Activated T-cell treated with anti-CD3 and anti-CD28 coated beads, Interleukin-2, amount 50 U/mL, for 24 hours (primary cell): ENCODE results near the gene PROCA1.

Source experiments
- DNase-seq: peaks from one replicate; pipeline ENCODE4 v3.0.0-alpha.2; 2020
- H3K27ac Mint-ChIP-seq: 2 replicates; pipeline ENCODE4 v1.8.0; 2020; ENCODE audit warnings: mild to moderate bottlenecking, mixed read lengths
- H3K27me3 Mint-ChIP-seq: 2 replicates; pipeline ENCODE4 v1.8.0; 2020; ENCODE audit warnings: mixed read lengths
- H3K36me3 Mint-ChIP-seq: 2 replicates; pipeline ENCODE4 v1.8.0; 2020; ENCODE audit warnings: low read depth, mixed read lengths
- H3K4me1 Mint-ChIP-seq: 2 replicates; pipeline ENCODE4 v1.8.0; 2020; ENCODE audit warnings: low read depth, mixed read lengths
- H3K4me3 Mint-ChIP-seq: 2 replicates; pipeline ENCODE4 v1.8.0; 2020; ENCODE audit warnings: mild to moderate bottlenecking, moderate library complexity, mixed read lengths
- H3K9me3 Mint-ChIP-seq: 2 replicates; pipeline ENCODE4 v1.8.0; 2020; ENCODE audit warnings: mixed read lengths

PROCA1 gene

DNA sequence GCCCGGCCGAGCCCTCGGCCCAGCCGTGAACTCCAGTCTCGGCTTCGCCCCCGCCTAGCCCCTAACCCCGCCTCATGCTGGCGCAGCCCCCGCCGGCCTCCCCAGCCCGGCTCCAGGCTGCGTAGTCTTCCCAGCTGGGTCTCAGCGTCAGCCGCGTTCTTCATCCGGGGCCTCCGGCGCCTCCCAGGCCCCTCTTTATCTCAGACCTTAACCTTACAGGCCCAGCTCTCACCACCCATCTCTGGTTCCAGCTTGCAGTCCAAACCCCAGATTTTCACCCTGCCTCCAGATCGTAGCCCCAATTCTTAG is at the start of gene PROCA1:
Gene PROCA1 (minus strand): TSS at position 166 of the 309 bp plus-strand sequence. CDS start 228 bp downstream, outside the sequence.
- peaks cover 22% of the 10 kb centered on the region for H3K4me1 Mint-ChIP-seq
- H3K27ac Mint-ChIP-seq, result peak within 1 kb of the TSS; percentile 88
- no peak for DNase-seq
- peaks cover 31% of the 10 kb centered on the region for H3K27me3 Mint-ChIP-seq
- H3K4me3 Mint-ChIP-seq, result peak within 1 kb of the TSS; percentile 80
- no peaks in the 10 kb centered on the region for H3K9me3 Mint-ChIP-seq
- H3K36me3 Mint-ChIP-seq, result peaks cover 11% of the 10 kb centered on the region

DNA sequence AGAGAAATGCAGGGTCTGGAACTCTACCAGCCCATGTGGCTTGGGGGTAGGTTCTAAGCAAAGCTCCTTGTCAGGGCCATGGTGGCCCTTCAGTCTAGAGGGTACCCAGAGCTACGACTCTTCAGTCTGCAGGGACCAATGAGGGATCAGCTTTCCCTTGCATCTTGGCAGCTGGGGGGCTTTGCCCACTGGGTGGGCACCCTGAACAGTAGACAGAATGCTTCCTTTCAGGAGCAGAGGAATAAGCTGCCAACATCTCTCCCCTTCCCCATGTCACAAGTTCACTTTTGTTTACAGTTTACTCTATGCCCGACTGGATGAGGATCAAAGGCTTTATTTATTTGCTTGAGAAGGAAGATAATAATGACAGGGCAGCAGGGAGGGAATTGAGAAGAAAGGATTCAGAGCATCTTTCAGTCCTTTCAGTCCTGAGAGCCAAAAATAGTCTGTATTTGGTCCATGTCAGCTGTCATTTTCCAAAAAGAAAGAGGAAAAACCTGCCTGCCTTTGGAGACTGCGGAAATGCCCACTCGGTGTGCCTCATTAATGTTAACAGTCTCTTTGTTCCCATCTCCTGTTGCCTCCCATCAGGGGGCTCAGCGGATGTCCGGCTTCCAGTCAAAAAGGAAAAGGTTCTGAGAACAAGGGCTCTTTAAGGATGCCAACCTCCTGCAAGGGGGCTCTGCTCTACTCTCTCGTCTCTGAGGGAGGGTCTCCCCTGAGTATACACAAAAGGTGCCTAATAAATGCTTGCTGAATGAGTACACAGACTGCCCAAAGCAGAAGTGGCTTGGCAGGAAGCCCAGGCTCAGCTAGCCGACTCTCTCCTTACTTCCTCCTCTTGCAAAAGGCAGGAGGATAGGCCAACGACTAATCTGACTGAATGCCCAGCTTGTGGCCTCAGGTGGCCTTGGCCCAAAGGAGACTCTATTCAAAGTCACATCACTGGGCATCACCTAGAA is 49.2 kb upstream of the PROCA1 start:
- DNase-seq, result no peak
- Mint-ChIP-seq H3K36me3 (peaks cover 84% of the 10 kb centered on the region), H3K27ac (peak overlapping the region; percentile 72), H3K4me3 (no peak overlapping the region), H3K4me1 (peaks cover 23% of the 10 kb centered on the region), H3K27me3 (no peaks in the 10 kb centered on the region), H3K9me3 (no peaks in the 10 kb centered on the region)

DNA sequence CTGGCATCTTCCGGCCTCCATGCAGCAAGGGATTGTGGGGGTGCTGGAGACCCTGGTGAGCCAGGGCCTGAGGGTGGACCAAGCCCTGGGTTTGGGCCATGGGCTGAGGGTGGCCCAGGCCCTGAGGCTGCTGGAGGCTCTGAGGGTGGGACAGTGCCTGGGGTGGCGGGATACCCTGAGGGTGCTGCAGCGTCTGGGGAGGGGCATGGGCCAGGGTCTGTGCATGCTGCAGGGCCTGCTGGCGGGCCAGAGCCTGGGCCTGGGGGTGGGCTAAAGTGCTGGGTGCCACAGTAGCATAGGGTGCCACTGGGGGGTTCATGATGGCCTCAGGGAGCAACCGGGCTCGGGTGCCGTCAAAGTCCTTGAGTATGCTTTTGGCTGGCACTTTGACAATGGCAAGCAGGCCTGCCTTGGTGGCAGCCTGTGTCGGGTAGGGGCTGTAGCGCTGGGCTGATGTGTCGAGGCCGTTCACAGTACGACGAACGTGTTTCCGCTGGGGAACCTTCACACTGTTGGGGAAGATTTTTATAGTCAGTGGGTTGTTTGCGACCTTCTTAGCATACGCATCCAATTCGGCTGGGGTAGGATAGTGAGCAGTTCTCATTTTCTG is 47.7 kb upstream of the PROCA1 start:
- no peak for DNase-seq
- Mint-ChIP-seq H3K9me3 (no peaks in the 10 kb centered on the region), H3K27ac (peak overlapping the region; percentile 84), H3K4me1 (peaks cover 17% of the 10 kb centered on the region), H3K4me3 (no peak overlapping the region), H3K27me3 (no peaks in the 10 kb centered on the region), H3K36me3 (peaks cover 84% of the 10 kb centered on the region)

GRCh38 chr17:28758411-28759121 is 46.9 kb upstream of the PROCA1 start:
- H3K4me1 Mint-ChIP-seq, result peaks cover 13% of the 10 kb centered on the region
- H3K36me3 Mint-ChIP-seq, result peaks cover 81% of the 10 kb centered on the region

DNA sequence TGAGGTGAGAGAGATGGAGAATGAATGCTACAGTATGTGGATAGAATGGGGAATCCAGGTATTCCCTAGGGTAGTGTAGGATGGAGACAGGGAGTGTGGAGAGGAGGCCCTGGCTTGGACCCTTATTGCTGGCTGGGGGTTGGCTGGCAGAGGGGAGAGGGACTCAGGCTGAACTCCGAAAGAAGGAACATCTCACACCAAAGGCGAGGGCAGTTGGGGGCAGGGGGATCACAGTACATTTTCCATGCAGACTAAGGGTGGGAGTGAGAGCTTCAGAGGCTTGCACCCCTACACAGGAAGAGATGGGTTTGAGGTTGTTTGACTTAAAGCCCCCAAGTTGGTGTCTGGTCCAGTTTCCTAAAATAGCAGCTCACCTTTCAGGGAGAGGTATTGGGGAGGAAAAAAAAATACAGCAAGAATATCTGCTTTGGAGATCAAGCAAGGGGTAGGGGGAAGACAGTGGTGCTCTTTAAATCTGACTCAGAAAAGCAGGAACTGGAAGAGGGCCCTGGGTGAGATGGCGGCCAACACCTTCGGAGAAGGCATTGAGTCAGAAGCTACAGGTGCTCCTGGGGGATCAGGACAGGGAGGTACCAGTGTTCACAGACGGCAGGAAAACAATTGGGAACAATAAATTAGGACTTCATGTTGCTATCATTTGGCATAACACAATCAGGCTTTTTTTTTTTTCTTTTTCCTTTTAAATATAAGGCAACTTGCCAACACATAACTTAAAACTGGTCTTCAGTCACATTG is 44.5 kb upstream of the PROCA1 start:
- Mint-ChIP-seq H3K27ac (peak overlapping the region; percentile 62), H3K4me3 (no peak overlapping the region), H3K27me3 (no peaks in the 10 kb centered on the region), H3K4me1 (peaks cover 3% of the 10 kb centered on the region), H3K36me3 (peaks cover 79% of the 10 kb centered on the region), H3K9me3 (no peaks in the 10 kb centered on the region)
- no peak for DNase-seq

More at GRCh38 chr17:28758411-28759121, 46.9 kb upstream of the PROCA1 start:
- H3K27ac Mint-ChIP-seq, result peak overlapping the region; percentile 84
- no peak overlapping the region for H3K4me3 Mint-ChIP-seq
- no peaks in the 10 kb centered on the region for H3K9me3 Mint-ChIP-seq
- no peaks in the 10 kb centered on the region for H3K27me3 Mint-ChIP-seq
- DNase-seq, result no peak

- peaks cover 79% of the 10 kb centered on the region for H3K36me3 Mint-ChIP-seq
- no peak for DNase-seq
- no peaks in the 10 kb centered on the region for H3K27me3 Mint-ChIP-seq
- H3K9me3 Mint-ChIP-seq, result no peaks in the 10 kb centered on the region
- no peak overlapping the region for H3K4me3 Mint-ChIP-seq
- peak overlapping the region; percentile 59 for H3K27ac Mint-ChIP-seq
- H3K4me1 Mint-ChIP-seq, result peaks cover 5% of the 10 kb centered on the region
Measured at GRCh38 chr17:28755486-28755885, 43.8 kb upstream of the PROCA1 start.

DNA sequence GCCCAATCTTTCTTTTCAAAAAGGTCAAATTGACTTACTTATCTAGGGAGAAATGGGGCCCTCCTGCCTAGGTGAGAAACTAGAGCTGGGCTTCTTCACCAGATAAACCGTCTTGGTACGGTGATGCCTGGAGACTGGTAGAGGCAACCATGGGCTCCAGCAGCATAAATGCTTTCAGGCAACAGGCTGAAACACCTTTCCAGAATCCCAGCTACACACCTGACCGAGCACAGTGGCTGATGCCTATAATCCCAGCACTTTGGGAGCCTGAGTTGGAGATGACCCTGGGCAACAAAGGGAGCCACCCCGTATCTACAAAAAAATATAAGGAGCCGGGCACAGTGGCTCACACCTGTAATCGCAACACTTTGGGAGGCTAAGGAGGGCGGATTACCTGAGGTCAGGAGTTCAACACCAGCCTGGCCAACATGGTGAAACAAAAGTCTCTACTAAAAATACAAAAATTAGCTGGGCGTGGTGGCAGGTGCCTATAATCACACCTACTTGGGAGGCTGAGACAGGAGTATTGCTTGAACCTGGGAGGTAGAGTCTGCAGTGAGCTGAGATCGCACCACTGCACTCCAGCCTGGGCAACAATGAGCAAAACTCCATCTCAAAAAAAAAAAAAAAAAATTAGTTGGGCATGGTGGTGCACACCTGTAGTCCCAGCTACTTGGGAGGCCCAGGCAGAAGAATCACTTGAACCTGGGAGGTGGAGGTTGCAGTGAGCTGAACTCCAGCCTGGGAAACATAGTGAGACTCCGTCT is 40.1 kb upstream of the PROCA1 start:
- Mint-ChIP-seq H3K4me1 (peaks cover 36% of the 10 kb centered on the region), H3K27me3 (no peaks in the 10 kb centered on the region), H3K36me3 (peaks cover 79% of the 10 kb centered on the region), H3K9me3 (no peaks in the 10 kb centered on the region), H3K4me3 (no peak overlapping the region), H3K27ac (peak overlapping the region; percentile 26)
- DNase-seq, result no peak

DNA sequence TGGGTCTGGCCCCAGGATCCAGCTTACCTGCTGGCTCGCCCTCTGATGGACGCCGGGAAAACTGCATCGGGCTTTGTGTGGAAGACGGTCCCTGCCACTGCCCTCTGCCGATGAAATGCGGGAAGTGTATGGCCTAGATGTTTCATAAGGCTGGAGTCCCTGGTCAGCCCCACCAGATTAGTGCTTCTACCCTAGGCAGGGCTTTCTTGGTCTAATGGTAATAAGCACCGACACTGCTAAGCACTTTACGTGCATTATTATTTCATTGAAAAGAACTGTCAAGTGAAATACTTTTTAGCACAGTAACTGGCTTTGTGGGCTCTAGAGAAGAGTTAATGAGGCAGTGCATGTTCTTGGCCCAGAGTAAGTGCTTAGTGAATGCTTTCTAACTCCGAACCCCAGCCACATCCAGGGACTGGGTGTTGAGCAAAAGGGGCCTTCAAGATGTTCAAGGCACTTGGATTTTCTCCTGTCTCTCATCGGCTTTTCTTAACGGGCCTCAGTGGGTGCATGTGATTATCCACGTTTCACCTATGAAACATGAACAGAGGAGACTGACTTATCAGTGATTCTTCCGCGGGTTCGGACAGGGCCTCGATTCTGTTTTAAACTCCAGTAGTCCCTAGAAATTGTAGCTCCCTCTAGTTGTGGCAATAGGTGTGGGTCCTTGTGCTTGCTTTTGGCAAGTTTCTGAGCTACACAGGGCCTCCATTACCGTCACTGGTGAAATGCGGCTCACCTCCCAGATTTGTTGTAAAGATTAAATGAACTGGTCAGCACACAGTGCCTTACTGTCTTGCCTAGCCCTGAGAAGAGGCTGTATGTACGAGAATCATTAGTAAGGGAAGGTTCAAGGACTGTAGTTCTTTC is 38.7 kb upstream of the PROCA1 start:
- H3K27me3 Mint-ChIP-seq, result no peaks in the 10 kb centered on the region
- peak; percentile 89 for DNase-seq
- no peaks in the 10 kb centered on the region for H3K9me3 Mint-ChIP-seq
- H3K4me3 Mint-ChIP-seq, result peak overlapping the region; percentile 51
- H3K27ac Mint-ChIP-seq, result peak overlapping the region; percentile 80
- peaks cover 49% of the 10 kb centered on the region for H3K4me1 Mint-ChIP-seq
- peaks cover 82% of the 10 kb centered on the region for H3K36me3 Mint-ChIP-seq

- peaks cover 49% of the 10 kb centered on the region for H3K4me1 Mint-ChIP-seq
- DNase-seq, result no peak
- H3K4me3 Mint-ChIP-seq, result peak overlapping the region; percentile 51
- H3K9me3 Mint-ChIP-seq, result no peaks in the 10 kb centered on the region
- H3K36me3 Mint-ChIP-seq, result peaks cover 84% of the 10 kb centered on the region
- H3K27me3 Mint-ChIP-seq, result no peaks in the 10 kb centered on the region
- peak overlapping the region; percentile 92 for H3K27ac Mint-ChIP-seq
Measured at GRCh38 chr17:28749516-28750177, 38.0 kb upstream of the PROCA1 start.

DNA sequence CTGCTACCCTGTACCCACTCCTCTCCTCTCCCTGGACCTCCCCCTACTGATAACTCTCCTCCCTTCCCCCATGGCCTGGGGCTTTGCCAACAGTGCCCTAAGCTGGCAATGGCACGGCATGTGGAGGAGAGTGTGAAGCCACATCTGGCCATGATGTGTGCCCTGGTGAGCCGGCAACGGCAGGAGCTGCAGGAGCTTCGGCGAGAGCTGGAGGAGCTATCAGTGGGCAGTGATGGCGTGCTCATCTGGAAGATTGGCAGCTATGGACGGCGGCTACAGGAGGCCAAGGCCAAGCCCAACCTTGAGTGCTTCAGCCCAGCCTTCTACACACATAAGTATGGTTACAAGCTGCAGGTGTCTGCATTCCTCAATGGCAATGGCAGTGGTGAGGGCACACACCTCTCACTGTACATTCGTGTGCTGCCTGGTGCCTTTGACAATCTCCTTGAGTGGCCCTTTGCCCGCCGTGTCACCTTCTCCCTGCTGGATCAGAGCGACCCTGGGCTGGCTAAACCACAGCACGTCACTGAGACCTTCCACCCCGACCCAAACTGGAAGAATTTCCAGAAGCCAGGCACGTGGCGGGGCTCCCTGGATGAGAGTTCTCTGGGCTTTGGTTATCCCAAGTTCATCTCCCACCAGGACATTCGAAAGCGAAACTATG is 37.3 kb upstream of the PROCA1 start:
- no peak for DNase-seq
- no peaks in the 10 kb centered on the region for H3K9me3 Mint-ChIP-seq
- no peaks in the 10 kb centered on the region for H3K27me3 Mint-ChIP-seq
- H3K27ac Mint-ChIP-seq, result peak overlapping the region; percentile 92
- peaks cover 49% of the 10 kb centered on the region for H3K4me1 Mint-ChIP-seq
- H3K4me3 Mint-ChIP-seq, result peak overlapping the region; percentile 39
- H3K36me3 Mint-ChIP-seq, result peaks cover 84% of the 10 kb centered on the region

- H3K9me3 Mint-ChIP-seq, result no peaks in the 10 kb centered on the region
- no peaks in the 10 kb centered on the region for H3K27me3 Mint-ChIP-seq
- peaks cover 51% of the 10 kb centered on the region for H3K4me1 Mint-ChIP-seq
- DNase-seq, result no peak
- peak overlapping the region; percentile 92 for H3K27ac Mint-ChIP-seq
- H3K4me3 Mint-ChIP-seq, result no peak overlapping the region
- H3K36me3 Mint-ChIP-seq, result peaks cover 84% of the 10 kb centered on the region
Measured at GRCh38 chr17:28747801-28748750, 36.4 kb upstream of the PROCA1 start.
